Mesendoderm (in vitro differentiated cells): ENCODE measurements around the gene TM9SF3.

Experiments
- DNase-seq: peaks from one replicate; pipeline ENCODE4 v3.0.0; 2013
- H2AK5ac ChIP-seq: 2 replicates; pipeline ENCODE4 v1.6.1; 2013; ENCODE audit warnings: low read length, inconsistent platforms
- H2BK120ac ChIP-seq: 2 replicates; pipeline ENCODE4 v1.6.1; 2013; ENCODE audit warnings: low read depth, mild to moderate bottlenecking, low read length, moderate library complexity, mixed read lengths
- H2BK15ac ChIP-seq: replicated peaks from 2 replicates; pipeline ENCODE4 v1.6.1; 2013; ENCODE audit warnings: low read depth, mild to moderate bottlenecking, moderate library complexity
- H2BK5ac ChIP-seq: 2 replicates; pipeline ENCODE4 v1.6.1; 2013; ENCODE audit warnings: low read length, inconsistent platforms
- H3K18ac ChIP-seq: 2 replicates; pipeline ENCODE4 v1.6.1; 2013; ENCODE audit warnings: mild to moderate bottlenecking, low read length, mixed read lengths
- H3K23ac ChIP-seq: one replicate; pipeline ENCODE4 v1.6.1; 2013; ENCODE audit warnings: low read length
- H3K27ac ChIP-seq: 2 replicates; pipeline ENCODE4 v1.5.1; 2013; ENCODE audit warnings: low read depth, mild to moderate bottlenecking, inconsistent platforms, low read length, moderate library complexity
- H3K27me3 ChIP-seq: 2 replicates; pipeline ENCODE4 v1.6.1; 2013; ENCODE audit warnings: low read length, control low read depth, mild to moderate bottlenecking, inconsistent platforms; ENCODE audit not compliant: insufficient read depth, poor library complexity
- H3K36me3 ChIP-seq: 2 replicates; pipeline ENCODE4 v1.6.1; 2013; ENCODE audit warnings: low read length, inconsistent platforms; ENCODE audit not compliant: control insufficient read depth, insufficient read depth
- H3K4ac ChIP-seq: one replicate; pipeline ENCODE4 v1.6.1; 2013; ENCODE audit warnings: low read depth, mild to moderate bottlenecking, low read length, moderate library complexity
- H3K4me1 ChIP-seq: 2 replicates; pipeline ENCODE4 v1.6.1; 2013; ENCODE audit warnings: low read depth, low read length, inconsistent platforms; ENCODE audit not compliant: control insufficient read depth
- H3K4me2 ChIP-seq: 2 replicates; pipeline ENCODE4 v1.6.1; 2013; ENCODE audit warnings: low read length
- H3K4me3 ChIP-seq: 2 replicates; pipeline ENCODE4 v1.5.1; 2013; ENCODE audit warnings: mild to moderate bottlenecking, low read length
- H3K56ac ChIP-seq: one replicate; pipeline ENCODE4 v1.6.1; 2013; ENCODE audit warnings: low read length
- H3K79me1 ChIP-seq: 2 replicates; pipeline ENCODE4 v1.6.1; 2013; ENCODE audit warnings: low read length, inconsistent platforms
- H3K79me2 ChIP-seq: 2 replicates; pipeline ENCODE4 v1.6.1; 2013; ENCODE audit warnings: mild to moderate bottlenecking, low read length; ENCODE audit not compliant: control insufficient read depth, insufficient read depth
- H3K9ac ChIP-seq: 2 replicates; pipeline ENCODE4 v1.6.1; 2013; ENCODE audit warnings: low read length, inconsistent platforms
- H4K5ac ChIP-seq: one replicate; pipeline ENCODE4 v1.6.1; 2013; ENCODE audit warnings: low read length
- H4K8ac ChIP-seq: one replicate; pipeline ENCODE4 v1.6.1; 2013; ENCODE audit warnings: low read depth, mild to moderate bottlenecking, control low read depth, low read length, moderate library complexity
- WGBS: extraction: QIAGEN DNeasy Blood & Tissue Kit; methylation state at CpG from one replicate; pipeline ENCODE4 v1.1.7; 2013; ENCODE audit warnings: low lambda C conversion rate, missing lambda C conversion rate; ENCODE audit not compliant: insufficient coverage; ENCODE audit errors: extremely low coverage; 5-methylcytosine and 5-hydroxymethylcytosine counted together

Gene TM9SF3

GRCh38 chr10:96596422-96597407, 9.9 kb upstream of the TM9SF3 start:
- no peak overlapping the region for H3K4ac ChIP-seq
- H2BK15ac ChIP-seq = no peak overlapping the region
- H3K23ac ChIP-seq = no peak overlapping the region
- H3K18ac ChIP-seq = no peak overlapping the region
- no peak overlapping the region for H3K56ac ChIP-seq
- H3K27ac ChIP-seq = no peak overlapping the region
- H3K27me3 ChIP-seq = no peaks in the 10 kb centered on the region
- H3K4me2 ChIP-seq = no peak overlapping the region
- H2AK5ac ChIP-seq = no peak overlapping the region
- no peaks in the 10 kb centered on the region for H3K79me2 ChIP-seq
- H3K4me1 ChIP-seq = no peaks in the 10 kb centered on the region
- H3K9ac ChIP-seq = no peak overlapping the region
- DNase-seq = no peak
- H3K79me1 ChIP-seq = no peaks in the 10 kb centered on the region
- H4K8ac ChIP-seq = no peak overlapping the region
- no peaks in the 10 kb centered on the region for H3K36me3 ChIP-seq
- H2BK5ac ChIP-seq = no peak overlapping the region
- no peak overlapping the region for H2BK120ac ChIP-seq
- H3K4me3 ChIP-seq = no peak overlapping the region
- no peak overlapping the region for H4K5ac ChIP-seq
- no CpG with 5 or more reads among the region's 1 CpG for WGBS

- H3K79me1 ChIP-seq = no peaks in the 10 kb centered on the region
- no peak overlapping the region for H3K27ac ChIP-seq
- H3K4me2 ChIP-seq = no peak overlapping the region
- no peak overlapping the region for H3K4me3 ChIP-seq
- H3K18ac ChIP-seq = no peak overlapping the region
- no peak overlapping the region for H4K5ac ChIP-seq
- no peak for DNase-seq
- H3K4ac ChIP-seq = no peak overlapping the region
- H3K4me1 ChIP-seq = no peaks in the 10 kb centered on the region
- no peak overlapping the region for H2BK15ac ChIP-seq
- no peak overlapping the region for H3K9ac ChIP-seq
- H3K56ac ChIP-seq = no peak overlapping the region
- H3K27me3 ChIP-seq = no peaks in the 10 kb centered on the region
- H2AK5ac ChIP-seq = no peak overlapping the region
- no peaks in the 10 kb centered on the region for H3K36me3 ChIP-seq
- no peak overlapping the region for H4K8ac ChIP-seq
- H3K23ac ChIP-seq = no peak overlapping the region
- H2BK120ac ChIP-seq = no peak overlapping the region
- no peak overlapping the region for H2BK5ac ChIP-seq
- no peaks in the 10 kb centered on the region for H3K79me2 ChIP-seq
- WGBS = no CpG with 5 or more reads among the region's 4 CpGs
Observed at GRCh38 chr10:96595741-96596140, 8.9 kb upstream of the TM9SF3 start.

- Histone ChIP-seq H3K4me3 (no peak overlapping the region), H3K36me3 (no peaks in the 10 kb centered on the region), H4K5ac (no peak overlapping the region), H3K4me1 (no peaks in the 10 kb centered on the region), H2BK120ac (no peak overlapping the region), H3K79me1 (no peaks in the 10 kb centered on the region), H2BK5ac (no peak overlapping the region), H2BK15ac (no peak overlapping the region), H2AK5ac (no peak overlapping the region), H3K79me2 (no peaks in the 10 kb centered on the region), H3K4me2 (no peak overlapping the region), H4K8ac (no peak overlapping the region), H3K56ac (no peak overlapping the region), H3K4ac (no peak overlapping the region), H3K27me3 (no peaks in the 10 kb centered on the region), H3K23ac (no peak overlapping the region), H3K9ac (no peak overlapping the region), H3K27ac (no peak overlapping the region), H3K18ac (no peak overlapping the region)
- no CpG with 5 or more reads among the region's 1 CpG for WGBS
- no peak for DNase-seq
Observed at GRCh38 chr10:96591946-96592345, 5.1 kb upstream of the TM9SF3 start.

- no peak overlapping the region for H3K56ac ChIP-seq
- H3K18ac ChIP-seq = no peak overlapping the region
- H3K4me2 ChIP-seq = no peak overlapping the region
- DNase-seq = no peak
- no peaks in the 10 kb centered on the region for H3K79me1 ChIP-seq
- H3K36me3 ChIP-seq = no peaks in the 10 kb centered on the region
- no peak overlapping the region for H3K4ac ChIP-seq
- 100% methylated on average over 1 of the region's 5 CpGs for WGBS
- H4K5ac ChIP-seq = no peak overlapping the region
- H2BK5ac ChIP-seq = no peak overlapping the region
- no peak overlapping the region for H3K23ac ChIP-seq
- H3K27ac ChIP-seq = no peak overlapping the region
- H2BK120ac ChIP-seq = no peak overlapping the region
- no peak overlapping the region for H3K4me3 ChIP-seq
- H3K9ac ChIP-seq = no peak overlapping the region
- no peak overlapping the region for H2AK5ac ChIP-seq
- no peaks in the 10 kb centered on the region for H3K27me3 ChIP-seq
- H3K4me1 ChIP-seq = no peaks in the 10 kb centered on the region
- H3K79me2 ChIP-seq = peaks cover 24% of the 10 kb centered on the region
- no peak overlapping the region for H4K8ac ChIP-seq
- no peak overlapping the region for H2BK15ac ChIP-seq
Observed at GRCh38 chr10:96588616-96589419, 2.0 kb upstream of the TM9SF3 start.

GRCh38 chr10:96588060-96588554, 1.3 kb upstream of the TM9SF3 start:
- Histone ChIP-seq H3K18ac (no peak overlapping the region), H4K8ac (no peak overlapping the region), H3K4ac (no peak overlapping the region), H3K4me2 (no peak overlapping the region), H3K9ac (no peak overlapping the region), H3K4me1 (no peaks in the 10 kb centered on the region), H3K56ac (no peak overlapping the region), H3K36me3 (no peaks in the 10 kb centered on the region), H3K79me1 (no peaks in the 10 kb centered on the region), H3K79me2 (peaks cover 31% of the 10 kb centered on the region), H4K5ac (no peak overlapping the region), H2BK5ac (no peak overlapping the region), H3K23ac (no peak overlapping the region), H3K27me3 (no peaks in the 10 kb centered on the region), H2BK120ac (no peak overlapping the region), H2BK15ac (no peak overlapping the region), H3K27ac (no peak overlapping the region), H3K4me3 (no peak overlapping the region), H2AK5ac (no peak overlapping the region)
- no peak for DNase-seq
- WGBS = no CpG with 5 or more reads among the region's 4 CpGs
